ENCODE measurements around the gene ATAD1.
"Not testable (repeated sequence)": the region's sequence is repeated elsewhere in the genome, so short reads cannot be mapped to it uniquely, and the experiment has no call there.

Gene ATAD1

DNA sequence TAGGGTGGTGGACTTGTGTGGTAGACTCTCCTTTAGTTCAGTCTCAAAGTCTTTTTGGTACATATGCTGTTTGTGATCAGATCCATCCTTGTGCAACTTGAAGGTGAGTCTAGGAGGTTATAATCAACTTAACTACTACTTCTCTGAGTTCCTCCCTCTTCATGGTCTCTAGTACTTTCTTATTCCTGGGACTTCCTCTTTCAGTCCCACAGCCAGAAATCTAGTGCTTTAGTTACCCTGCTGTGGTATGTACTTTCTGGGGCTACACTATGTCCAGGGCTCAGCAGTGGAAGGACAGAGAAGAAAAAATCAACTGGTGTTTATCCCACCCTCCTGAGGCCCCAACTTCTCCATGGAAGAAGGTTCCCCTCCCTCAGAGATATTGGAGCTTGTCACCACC, 19.4 kb upstream of the ATAD1 start:
- TF ChIP-seq, protein P1, sequence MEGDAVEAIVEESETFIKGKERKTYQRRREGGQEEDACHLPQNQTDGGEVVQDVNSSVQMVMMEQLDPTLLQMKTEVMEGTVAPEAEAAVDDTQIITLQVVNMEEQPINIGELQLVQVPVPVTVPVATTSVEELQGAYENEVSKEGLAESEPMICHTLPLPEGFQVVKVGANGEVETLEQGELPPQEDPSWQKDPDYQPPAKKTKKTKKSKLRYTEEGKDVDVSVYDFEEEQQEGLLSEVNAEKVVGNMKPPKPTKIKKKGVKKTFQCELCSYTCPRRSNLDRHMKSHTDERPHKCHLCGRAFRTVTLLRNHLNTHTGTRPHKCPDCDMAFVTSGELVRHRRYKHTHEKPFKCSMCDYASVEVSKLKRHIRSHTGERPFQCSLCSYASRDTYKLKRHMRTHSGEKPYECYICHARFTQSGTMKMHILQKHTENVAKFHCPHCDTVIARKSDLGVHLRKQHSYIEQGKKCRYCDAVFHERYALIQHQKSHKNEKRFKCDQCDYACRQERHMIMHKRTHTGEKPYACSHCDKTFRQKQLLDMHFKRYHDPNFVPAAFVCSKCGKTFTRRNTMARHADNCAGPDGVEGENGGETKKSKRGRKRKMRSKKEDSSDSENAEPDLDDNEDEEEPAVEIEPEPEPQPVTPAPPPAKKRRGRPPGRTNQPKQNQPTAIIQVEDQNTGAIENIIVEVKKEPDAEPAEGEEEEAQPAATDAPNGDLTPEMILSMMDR (IDR thresholded peaks at IDR 0.05; ENCODE audit: insufficient read depth, low read depth, low read length, missing control alignments) = no peak
- DNase-seq (ENCODE audit: low read depth) = peak; percentile 16
- H3K4me3 ChIP-seq (ENCODE audit: low read depth, low read length) = no peak overlapping the region

DNA sequence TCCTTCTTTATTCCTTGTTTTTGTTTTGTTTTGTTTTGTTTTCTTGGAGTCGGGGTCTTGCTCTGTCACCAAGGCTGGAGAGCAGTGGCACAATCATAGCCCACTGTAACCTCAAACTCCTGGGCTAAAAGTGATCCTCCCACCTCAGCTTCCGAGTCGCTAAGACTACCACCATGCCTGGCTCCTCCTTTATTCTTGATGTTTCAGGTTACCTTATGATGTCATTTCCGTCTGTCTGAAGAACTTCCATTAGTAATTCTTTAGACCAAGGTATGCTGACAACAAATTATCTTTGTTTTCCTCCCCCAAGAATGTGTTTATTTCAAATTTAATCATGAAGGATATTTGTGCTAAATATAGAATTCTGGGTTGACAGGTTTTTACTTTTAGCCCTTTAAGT, 18.1 kb upstream of the ATAD1 start:
- no peak overlapping the region for H3K4me3 ChIP-seq (ENCODE audit: low read depth, low read length)
- TF ChIP-seq, protein P1 (IDR thresholded peaks at IDR 0.05; ENCODE audit: insufficient read depth, low read depth, low read length, missing control alignments) = no peak
- no peak for DNase-seq (ENCODE audit: low read depth)

- H3K4me3 ChIP-seq (ENCODE audit: low read depth, low read length) = no peak overlapping the region
- TF ChIP-seq, protein P1 (IDR thresholded peaks at IDR 0.05; ENCODE audit: insufficient read depth, low read depth, low read length, missing control alignments) = no peak
- no peak for DNase-seq (ENCODE audit: low read depth)
Measured at GRCh38 chr10:87829986-87830729, 12.1 kb upstream of the ATAD1 start.

DNA sequence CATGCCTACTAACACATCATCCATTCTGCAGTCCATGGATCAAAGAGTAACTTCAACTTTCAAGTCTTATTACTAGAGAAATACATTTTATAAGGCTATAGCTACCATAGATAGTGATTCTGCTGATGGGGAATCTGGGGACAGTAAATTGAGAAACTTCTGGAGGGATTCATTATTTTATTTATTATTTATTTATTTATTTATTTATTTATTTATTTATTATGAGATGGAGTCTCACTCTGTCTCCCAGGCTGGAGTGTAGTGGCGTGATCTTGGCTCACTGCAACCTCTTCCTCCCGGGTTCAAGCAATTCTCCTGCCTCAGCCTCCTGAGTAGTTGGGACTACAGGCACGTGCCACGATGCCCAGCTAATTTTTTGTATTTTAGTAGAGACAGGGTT, 11.0 kb upstream of the ATAD1 start:
- DNase-seq (ENCODE audit: low read depth); H3K4me3 ChIP-seq (ENCODE audit: low read depth, low read length): not testable (repeated sequence)

GRCh38 chr10:87827681-87828080, 9.7 kb upstream of the ATAD1 start:
- DNase-seq (ENCODE audit: low read depth) = no peak
- TF ChIP-seq, protein P1 (IDR thresholded peaks at IDR 0.05; ENCODE audit: insufficient read depth, low read depth, low read length, missing control alignments) = no peak
- H3K4me3 ChIP-seq (ENCODE audit: low read depth, low read length) = no peak overlapping the region

DNA sequence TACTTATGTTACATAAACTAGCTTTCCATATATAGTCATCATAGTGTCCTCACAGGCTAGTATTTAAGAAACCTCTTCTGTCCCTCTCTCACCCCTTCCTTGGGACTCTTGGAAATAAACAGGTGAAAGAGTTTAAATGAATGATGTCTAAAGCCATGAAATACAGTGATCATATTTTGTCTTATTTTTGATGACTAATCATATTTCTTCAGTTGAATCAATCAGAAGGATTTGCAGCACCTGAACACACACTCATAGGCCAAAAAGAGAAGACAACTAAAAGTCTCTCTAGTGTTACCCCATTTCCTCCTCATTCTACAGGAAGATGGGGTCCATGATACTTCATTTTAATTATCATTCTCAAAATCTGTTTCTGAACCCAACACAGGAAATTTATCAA, 8.6 kb upstream of the ATAD1 start:
- no peak overlapping the region for H3K4me3 ChIP-seq (ENCODE audit: low read depth, low read length)
- no peak for DNase-seq (ENCODE audit: low read depth)
- TF ChIP-seq, protein P1 (IDR thresholded peaks at IDR 0.05; ENCODE audit: insufficient read depth, low read depth, low read length, missing control alignments) = no peak

DNA sequence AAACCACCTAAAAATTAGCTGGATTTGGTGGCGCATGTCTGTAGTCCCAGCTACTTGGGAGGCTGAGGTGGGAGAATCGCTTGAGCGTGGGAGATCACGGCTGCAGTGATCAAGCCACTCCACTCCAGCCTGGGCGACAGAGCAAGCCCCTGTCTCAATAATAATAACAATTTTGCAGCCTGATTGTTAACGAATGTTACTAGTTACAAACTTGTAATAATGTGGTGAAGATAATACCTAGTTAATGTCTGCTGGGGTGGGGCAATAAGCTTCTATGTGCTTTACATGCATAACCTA, 1.2 kb upstream of the ATAD1 start:
- peak overlapping the region; percentile 65 for H3K4me3 ChIP-seq (ENCODE audit: low read depth, low read length)
- TF ChIP-seq, protein P1 (IDR thresholded peaks at IDR 0.05; ENCODE audit: insufficient read depth, low read depth, low read length, missing control alignments) = no peak
- DNase-seq (ENCODE audit: low read depth) = no peak

Measured in GM12865 (cell line).